ENCODE data around the gene USP20. TPM values are rescaled to one million over a fixed set of nuclear protein-coding genes. Genes with fewer than 3 reads are reported as not detected.

Gene USP20
- total RNA-seq, 1 donor from 2014 or later, result 42.1 TPM

- DNase-seq (ENCODE audit: low spot score), result no peak
Observed at GRCh38 chr9:129854588-129855110, 19.4 kb downstream of the USP20 start.

DNA sequence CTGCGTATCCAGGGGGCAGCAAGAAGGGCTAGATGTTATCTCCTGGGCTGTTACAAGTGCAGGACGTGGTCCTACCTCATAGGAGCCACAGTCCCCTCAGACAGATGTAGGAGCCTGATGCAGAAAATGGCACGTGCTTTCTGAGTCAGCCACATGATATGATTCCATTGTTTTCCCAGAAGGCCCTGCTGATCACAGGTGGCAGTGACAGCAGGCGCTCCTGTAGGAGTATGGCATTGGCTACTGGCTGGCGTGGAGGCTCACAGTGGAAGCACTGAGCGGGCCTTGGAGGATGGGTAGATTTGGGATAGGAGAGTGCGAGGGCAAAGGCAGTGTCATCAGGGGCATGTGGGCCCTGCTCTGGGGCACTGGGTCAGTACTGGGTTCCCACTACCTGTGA, 21.9 kb downstream of the USP20 start:
- no peak for DNase-seq (ENCODE audit: low spot score)

DNA sequence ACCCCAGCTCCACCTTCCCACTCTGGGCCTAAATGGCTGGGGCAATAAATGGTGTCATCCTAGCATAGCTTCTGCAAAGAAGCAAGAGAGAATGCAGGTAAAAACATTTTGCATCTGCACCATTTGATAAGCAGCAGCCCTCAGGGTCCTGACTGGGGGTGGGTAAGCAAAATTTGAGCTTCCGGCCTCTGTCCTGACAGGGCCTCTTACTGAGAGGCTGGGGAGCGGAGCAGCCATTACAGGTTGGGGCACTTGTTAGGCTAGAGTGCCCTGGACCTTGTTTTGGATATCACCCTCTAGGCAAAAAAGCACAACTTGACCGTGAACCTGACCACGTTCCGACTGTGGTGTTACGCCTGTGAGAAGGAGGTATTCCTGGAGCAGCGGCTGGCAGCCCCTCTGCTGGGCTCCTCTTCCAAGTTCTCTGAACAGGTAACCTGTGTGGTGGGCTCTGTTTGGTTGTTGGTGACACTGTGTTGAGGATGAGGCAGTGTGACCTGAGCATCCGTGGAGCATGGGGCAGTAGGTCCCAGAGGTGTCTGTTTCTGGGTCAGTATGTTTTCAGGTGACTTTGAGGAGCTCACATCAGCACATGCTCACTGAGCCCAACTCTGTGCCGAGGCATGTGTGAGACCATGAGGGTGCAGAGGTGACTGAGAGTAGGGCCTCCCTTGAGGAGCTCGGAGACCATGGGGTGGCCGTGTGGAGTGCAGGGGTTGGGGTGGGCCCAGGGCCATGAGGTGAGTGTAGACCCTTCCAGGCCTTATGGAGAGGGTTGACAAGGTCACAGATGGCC, 23.1 kb downstream of the USP20 start:
- DNase-seq (ENCODE audit: low spot score), result no peak

GRCh38 chr9:129860653-129861446, 25.6 kb downstream of the USP20 start:
- DNase-seq (ENCODE audit: low spot score), result no peak

DNA sequence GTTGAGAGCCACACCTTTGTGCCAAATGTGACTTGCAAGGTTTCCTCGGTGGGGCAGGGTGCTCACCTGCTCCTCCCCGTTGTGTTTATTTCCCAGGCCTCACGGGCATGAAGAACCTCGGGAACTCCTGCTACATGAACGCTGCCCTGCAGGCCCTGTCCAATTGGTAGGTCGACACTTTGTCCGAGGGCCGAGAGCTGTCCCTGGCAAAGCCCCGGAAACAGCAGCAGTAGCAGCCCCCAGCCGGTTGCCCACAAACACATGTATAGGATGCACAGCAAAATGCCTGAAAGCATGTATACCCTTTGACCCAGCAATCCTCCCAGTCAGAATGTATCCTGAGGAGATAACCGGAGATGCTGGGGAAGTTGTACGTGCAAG, 26.2 kb downstream of the USP20 start:
- no peak for DNase-seq (ENCODE audit: low spot score)

GRCh38 chr9:129863059-129863690, 27.9 kb downstream of the USP20 start:
- DNase-seq (ENCODE audit: low spot score), result no peak

GRCh38 chr9:129864991-129865647, 29.9 kb downstream of the USP20 start:
- DNase-seq (ENCODE audit: low spot score), result no peak

GRCh38 chr9:129865668-129866320, 30.5 kb downstream of the USP20 start:
- no peak for DNase-seq (ENCODE audit: low spot score)

DNA sequence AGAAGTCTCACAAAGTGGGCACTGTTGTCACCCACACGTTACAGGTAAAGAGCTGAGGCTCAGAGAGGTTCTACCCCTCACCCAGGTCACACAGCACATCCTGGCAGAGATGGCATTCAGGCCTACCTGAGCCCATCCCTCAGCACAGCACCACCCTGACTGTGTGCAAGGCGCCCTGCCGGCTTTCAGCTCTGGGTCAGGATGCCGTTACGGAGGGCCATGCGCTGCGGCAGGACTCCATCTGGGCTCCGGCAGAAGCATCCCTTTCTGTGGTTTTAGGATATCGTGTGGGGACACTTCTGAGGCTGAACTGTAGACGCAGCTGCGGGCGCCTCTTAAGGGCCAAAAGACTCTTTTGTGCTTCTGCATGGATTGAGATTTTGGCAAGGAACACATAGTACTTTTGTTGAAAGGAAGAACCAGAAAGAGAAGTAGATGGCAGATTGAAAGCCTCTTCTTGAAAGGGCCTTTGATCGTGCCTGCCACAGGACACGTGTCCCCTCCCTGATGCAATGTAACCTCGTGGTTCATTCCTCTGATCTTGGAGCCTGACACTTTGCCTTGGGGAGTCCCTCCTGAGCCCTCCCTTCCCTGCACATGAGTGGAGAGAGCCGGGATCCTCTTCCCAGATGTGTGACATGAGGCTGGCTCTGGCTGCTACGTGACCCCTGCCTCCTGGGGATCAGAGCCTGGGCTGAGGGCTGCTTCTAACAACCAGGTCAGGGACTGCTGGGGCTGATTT, 31.3 kb downstream of the USP20 start:
- no peak for DNase-seq (ENCODE audit: low spot score)

DNA sequence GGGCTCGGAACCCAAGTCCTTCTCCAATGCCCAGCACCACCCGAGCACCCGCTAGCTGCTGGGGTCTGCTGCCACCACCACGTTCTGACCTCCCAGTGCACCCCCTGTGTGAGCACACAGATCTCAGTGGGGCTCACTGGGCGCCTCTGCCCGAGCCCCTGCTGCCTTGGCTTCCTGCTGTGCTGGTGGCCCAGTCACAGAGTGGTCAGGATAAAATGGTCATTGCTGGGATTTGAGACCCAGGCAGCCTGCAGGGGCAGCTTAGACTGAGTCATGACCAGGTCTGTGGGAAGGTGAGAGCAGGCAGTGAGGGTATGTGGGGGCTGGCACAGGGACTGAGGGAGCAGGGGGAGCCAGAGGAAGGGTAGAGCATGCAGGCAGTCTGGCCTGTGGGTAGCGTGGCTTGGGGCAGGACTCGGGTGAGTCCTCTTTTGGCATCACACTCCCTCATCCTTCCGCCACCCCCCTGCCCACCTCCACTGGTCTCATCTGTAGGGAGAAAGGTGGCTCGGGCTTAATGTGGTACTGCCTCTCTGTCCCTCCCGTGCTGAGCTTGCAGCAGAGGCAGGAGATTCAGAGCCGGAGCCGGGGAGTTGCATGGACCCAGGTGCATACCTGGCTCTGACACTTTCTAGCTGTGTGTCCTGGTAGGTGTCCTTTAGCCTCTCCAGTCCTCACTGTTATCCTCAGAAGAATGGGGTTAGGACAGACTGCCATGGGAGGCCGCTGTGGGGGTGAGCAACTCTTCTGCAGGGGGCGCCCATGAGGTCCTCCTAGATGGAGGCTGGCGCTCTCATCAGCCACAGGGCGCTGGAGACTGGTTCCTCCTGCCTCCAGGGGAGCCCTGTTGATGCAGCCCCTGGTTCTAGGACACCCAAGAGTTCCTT, 32.1 kb downstream of the USP20 start:
- DNase-seq (ENCODE audit: low spot score), result no peak

DNA sequence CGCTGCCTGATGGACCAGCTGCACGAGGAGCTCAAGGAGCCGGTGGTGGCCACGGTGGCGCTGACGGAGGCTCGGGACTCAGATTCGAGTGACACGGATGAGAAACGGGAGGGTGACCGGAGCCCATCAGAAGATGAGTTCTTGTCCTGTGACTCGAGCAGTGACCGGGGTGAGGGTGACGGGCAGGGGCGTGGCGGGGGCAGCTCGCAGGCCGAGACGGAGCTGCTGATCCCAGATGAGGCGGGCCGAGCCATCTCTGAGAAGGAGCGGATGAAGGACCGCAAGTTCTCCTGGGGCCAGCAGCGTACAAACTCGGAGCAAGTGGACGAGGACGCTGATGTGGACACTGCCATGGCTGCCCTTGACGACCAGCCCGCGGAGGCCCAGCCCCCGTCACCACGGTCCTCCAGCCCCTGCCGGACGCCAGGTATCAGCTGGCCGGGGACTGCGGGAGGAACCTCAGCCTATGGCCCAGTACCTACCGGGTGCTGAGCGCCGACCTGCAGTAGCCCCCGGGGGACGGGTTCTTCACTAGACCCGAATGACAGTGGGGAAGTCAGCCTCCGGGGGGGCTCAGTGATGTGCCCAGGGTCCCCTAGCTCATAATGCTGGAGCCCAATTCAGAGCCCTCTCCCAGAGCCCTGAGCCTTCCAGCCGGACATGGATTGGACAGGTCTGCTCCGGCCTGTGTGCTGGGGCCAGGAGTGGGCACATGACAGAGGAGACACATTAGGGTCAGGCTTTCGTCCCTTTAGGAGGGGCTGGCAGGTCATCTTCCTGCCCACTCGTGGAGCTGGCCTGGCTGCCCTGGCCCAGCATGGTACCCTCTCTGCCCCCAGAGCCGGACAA, 33.0 kb downstream of the USP20 start:
- DNase-seq (ENCODE audit: low spot score), result no peak

GRCh38 chr9:129868872-129869486, 33.7 kb downstream of the USP20 start:
- no peak for DNase-seq (ENCODE audit: low spot score)

DNA sequence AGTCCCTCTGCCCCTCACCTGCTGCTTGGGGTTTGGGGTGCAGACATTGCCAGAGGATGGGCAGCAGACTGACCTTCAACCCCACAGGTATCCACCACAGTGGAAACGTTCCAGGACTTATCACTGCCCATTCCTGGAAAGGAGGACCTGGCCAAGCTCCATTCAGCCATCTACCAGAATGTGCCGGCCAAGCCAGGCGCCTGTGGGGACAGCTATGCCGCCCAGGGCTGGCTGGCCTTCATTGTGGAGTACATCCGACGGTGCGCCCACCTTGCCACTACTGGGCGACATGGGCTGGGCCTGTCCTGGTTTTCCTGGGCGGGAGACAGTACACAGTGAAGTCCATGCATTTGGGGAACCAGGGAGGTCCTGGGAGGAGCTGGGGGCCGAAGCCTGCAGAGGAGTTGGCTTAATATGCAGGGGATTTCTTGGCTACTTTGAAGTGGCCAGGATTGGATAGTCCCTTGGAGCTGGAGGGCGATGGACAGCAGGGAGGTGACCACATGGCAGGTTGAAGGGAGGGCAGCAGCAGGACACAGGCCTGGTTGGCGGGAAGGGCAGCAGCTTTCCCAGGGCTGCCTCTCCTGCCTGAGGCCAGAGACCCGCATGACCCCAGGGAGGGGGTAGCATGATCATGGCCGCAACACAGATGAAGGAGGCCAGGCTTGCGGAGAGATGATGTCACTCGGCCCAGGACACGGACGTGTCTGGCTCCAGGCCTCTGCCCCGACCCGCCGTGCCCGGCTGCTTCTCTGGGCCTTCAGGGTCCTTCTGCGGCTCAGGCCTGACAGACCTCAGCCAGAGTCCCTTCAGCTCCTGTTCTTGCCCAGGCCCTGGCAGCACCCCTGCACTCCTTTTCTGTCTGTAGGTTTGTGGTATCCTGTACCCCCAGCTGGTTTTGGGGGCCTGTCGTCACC, 34.6 kb downstream of the USP20 start:
- DNase-seq (ENCODE audit: low spot score), result no peak

DNA sequence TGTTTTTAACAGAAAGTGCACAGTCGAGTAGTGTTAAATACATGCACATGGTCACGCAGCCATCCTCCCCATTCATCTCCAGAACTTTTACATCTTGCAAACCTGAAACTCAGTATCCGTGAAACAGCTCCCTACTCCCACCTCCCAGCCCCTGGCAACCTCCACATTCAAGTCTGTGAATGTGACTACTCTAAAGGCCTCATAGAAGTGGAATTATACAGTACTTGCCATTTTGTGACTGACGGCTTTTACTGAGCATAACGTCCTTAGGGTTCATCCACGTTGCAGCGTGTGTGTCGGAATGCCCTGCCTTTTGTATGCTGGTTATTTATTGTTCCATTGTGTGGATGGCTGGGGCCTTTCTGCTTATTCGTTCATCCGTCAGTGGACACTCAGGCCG, 35.8 kb downstream of the USP20 start:
- DNase-seq (ENCODE audit: low spot score), result no peak

GRCh38 chr9:129873563-129874190, 38.4 kb downstream of the USP20 start:
- no peak for DNase-seq (ENCODE audit: low spot score)

DNA sequence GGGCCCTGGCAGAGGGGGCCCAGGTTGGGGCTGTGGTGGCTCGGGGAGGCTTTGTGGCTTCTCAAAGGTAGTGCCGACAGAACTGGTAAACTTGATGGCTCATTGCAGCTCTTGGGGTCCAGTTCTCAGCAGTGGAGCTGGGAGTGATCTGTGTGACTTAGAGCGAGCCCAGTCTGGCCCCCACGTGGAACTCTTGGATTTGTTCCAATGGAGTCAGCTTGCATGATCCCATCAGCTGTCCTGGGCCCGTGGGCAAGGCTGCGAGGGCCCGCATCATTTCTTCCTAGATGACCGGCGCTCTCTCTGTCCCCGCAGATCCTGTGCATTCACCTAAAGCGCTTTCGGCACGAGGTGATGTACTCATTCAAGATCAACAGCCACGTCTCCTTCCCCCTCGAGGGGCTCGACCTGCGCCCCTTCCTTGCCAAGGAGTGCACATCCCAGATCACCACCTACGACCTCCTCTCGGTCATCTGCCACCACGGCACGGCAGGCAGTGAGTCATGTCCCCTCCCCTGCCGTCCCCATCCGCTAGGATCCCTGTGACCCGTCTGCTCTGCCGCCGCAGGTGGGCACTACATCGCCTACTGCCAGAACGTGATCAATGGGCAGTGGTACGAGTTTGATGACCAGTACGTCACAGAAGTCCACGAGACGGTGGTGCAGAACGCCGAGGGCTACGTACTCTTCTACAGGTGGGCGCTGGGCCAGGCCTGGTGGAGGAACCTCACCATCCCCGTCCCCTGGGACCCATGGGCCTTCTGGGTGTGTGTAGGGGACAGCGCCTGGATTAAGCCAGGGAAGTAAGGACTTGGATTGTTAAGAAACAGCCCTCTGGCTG, 39.2 kb downstream of the USP20 start:
- no peak for DNase-seq (ENCODE audit: low spot score)
